ENCODE results near the gene GLP1R. TPM values are rescaled to one million over a fixed set of nuclear protein-coding genes. Genes with fewer than 3 reads are reported as not detected.

The GLP1R gene
- total and polyA plus RNA-seq, 2 of the 4 experiments (the other 2 are of a cell fraction): not detected

GRCh38 chr6:39056191-39056590, 7.6 kb downstream of the GLP1R start:
- H2BK120ac ChIP-seq (ENCODE audit: low read depth, low read length): no peak overlapping the region
- intact Hi-C loops (cut with micrococcal nuclease): no loop called here
- BruUV-seq (replicated peaks): no TSS peak
- H2BK5ac ChIP-seq (ENCODE audit: low read depth, low read length, poor library complexity, severe bottlenecking): no peak overlapping the region
- H3K4me1 ChIP-seq (ENCODE audit: control insufficient read depth, insufficient read depth, low read length): no peaks in the 10 kb centered on the region
- no peak overlapping the region for H2BK15ac ChIP-seq (ENCODE audit: low read depth, low read length)
- H3K18ac ChIP-seq (ENCODE audit: low read depth, low read length): no peak overlapping the region
- H4K91ac ChIP-seq (ENCODE audit: insufficient read depth, low read depth, low read length): no peak overlapping the region
- H3K27ac ChIP-seq (ENCODE audit: insufficient read depth, low read length): no peak overlapping the region
- TF ChIP-seq CHD1 (IDR thresholded peaks at IDR 0.05; ENCODE audit: low read depth, low read length): no peak
- TF ChIP-seq MAZ (IDR thresholded peaks at IDR 0.05; ENCODE audit: borderline replicate concordance, low read depth, low read length): no peak
- TF ChIP-seq MAFK (IDR thresholded peaks at IDR 0.05; ENCODE audit: low read depth, low read length): no peak
- TF ChIP-seq CTCF (conservative IDR thresholded peaks at IDR 0.05; ENCODE audit: low read depth, low read length): no peak
- TF ChIP-seq POLR2A (IDR thresholded peaks at IDR 0.05; ENCODE audit: low read depth, low read length): no peak
- TF ChIP-seq, protein P1, sequence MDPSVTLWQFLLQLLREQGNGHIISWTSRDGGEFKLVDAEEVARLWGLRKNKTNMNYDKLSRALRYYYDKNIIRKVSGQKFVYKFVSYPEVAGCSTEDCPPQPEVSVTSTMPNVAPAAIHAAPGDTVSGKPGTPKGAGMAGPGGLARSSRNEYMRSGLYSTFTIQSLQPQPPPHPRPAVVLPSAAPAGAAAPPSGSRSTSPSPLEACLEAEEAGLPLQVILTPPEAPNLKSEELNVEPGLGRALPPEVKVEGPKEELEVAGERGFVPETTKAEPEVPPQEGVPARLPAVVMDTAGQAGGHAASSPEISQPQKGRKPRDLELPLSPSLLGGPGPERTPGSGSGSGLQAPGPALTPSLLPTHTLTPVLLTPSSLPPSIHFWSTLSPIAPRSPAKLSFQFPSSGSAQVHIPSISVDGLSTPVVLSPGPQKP (IDR thresholded peaks at IDR 0.05; ENCODE audit: borderline replicate concordance, low read depth, low read length): no peak
- TF ChIP-seq NFE2L2 (IDR thresholded peaks at IDR 0.05; ENCODE audit: low read depth, low read length): no peak
- no peak for TF ChIP-seq RAD21 (IDR thresholded peaks at IDR 0.05; ENCODE audit: low read length)
- no peak for TF ChIP-seq BHLHE40 (IDR thresholded peaks at IDR 0.05; ENCODE audit: low read depth, low read length)
- TF ChIP-seq CEBPB (IDR thresholded peaks at IDR 0.05; ENCODE audit: low read depth, low read length): no peak
- no peak for TF ChIP-seq FOS (IDR thresholded peaks at IDR 0.05; ENCODE audit: low read depth, low read length)
- no peak for TF ChIP-seq USF2 (IDR thresholded peaks at IDR 0.05; ENCODE audit: low read depth, low read length)
- TF ChIP-seq MXI1 (IDR thresholded peaks at IDR 0.05; ENCODE audit: borderline replicate concordance, low read depth, low read length): no peak
- TF ChIP-seq RCOR1 (IDR thresholded peaks at IDR 0.05; ENCODE audit: insufficient replicate concordance, low read length): no peak
- no peak overlapping the region for H2AFZ ChIP-seq (replicated peaks; ENCODE audit: low read length, poor library complexity)
- ChIA-PET CTCF (interaction anchor here (1.0 kb wide), 1 partner anchor 46 kb away, joined by 3 read pairs; no protein-coding TSS in a partner anchor), POLR2A (ENCODE audit: unreplicated experiment) (no interaction called here)
- no peak overlapping the region for H4K5ac ChIP-seq (ENCODE audit: low read depth, low read length)
- no peak overlapping the region for H3K56ac ChIP-seq (ENCODE audit: extremely low read depth, insufficient read depth, low read length)
- H2BK20ac ChIP-seq (ENCODE audit: low read depth, low read length): no peak overlapping the region
- no peak overlapping the region for H3K4ac ChIP-seq (ENCODE audit: low read depth, low read length)
- H4K20me1 ChIP-seq (ENCODE audit: insufficient read depth, low read length): no peaks in the 10 kb centered on the region
- no peak overlapping the region for H4K8ac ChIP-seq (ENCODE audit: low read depth in 2 of 2, low read length in 2 of 2)
- dilution Hi-C loops (cut with HindIII; ENCODE audit: low sequenced_read_pairs, unreplicated experiment): no loop called here
- H2AK5ac ChIP-seq (ENCODE audit: low read depth, low read length): no peak overlapping the region
- H3K9me3 ChIP-seq (ENCODE audit: control insufficient read depth, insufficient read depth, low read length): no peaks in the 10 kb centered on the region
- H3K9me1 ChIP-seq (ENCODE audit: insufficient read depth, low read length): no peaks in the 10 kb centered on the region
- no CpG with 5 or more reads among the region's 5 CpGs for WGBS, 2 experiments (ENCODE audit: extremely low coverage in 2 of 2, insufficient read length in 1 of 2)
- no peak overlapping the region for H3K23ac ChIP-seq (ENCODE audit: low read depth, low read length)
- no peaks in the 10 kb centered on the region for H3K36me3 ChIP-seq (ENCODE audit: control insufficient read depth, insufficient read depth, low read length)
- no peak overlapping the region for H2AK9ac ChIP-seq (replicated peaks; ENCODE audit: low read depth, low read length, poor library complexity)
- no peak for ATAC-seq (ENCODE audit: low read depth)
- no peak overlapping the region for H3K14ac ChIP-seq (replicated peaks; ENCODE audit: low read depth, low read length)
- H3K9ac ChIP-seq (ENCODE audit: low read depth, low read length): no peak overlapping the region
- H3K27me3 ChIP-seq (ENCODE audit: control insufficient read depth, insufficient read depth, low read length): peaks cover 10% of the 10 kb centered on the region
- no peaks in the 10 kb centered on the region for H3K79me1 ChIP-seq (ENCODE audit: low read depth in 1 of 2, low read length in 2 of 2)
- in situ Hi-C loops (cut with MboI; ENCODE audit: low sequenced_read_pairs): no loop called here
- no peak overlapping the region for H3K4me3 ChIP-seq (ENCODE audit: insufficient read depth, low read depth, low read length)
- H3K4me2 ChIP-seq (ENCODE audit: low read depth, low read length): no peak overlapping the region
- DNase-seq: no peak
